Measurements from ENCODE around the gene EREG.
"Not testable (repeated sequence)": the region's sequence is repeated elsewhere in the genome, so short reads cannot be mapped to it uniquely, and the experiment has no call there.

EREG gene, protein sequence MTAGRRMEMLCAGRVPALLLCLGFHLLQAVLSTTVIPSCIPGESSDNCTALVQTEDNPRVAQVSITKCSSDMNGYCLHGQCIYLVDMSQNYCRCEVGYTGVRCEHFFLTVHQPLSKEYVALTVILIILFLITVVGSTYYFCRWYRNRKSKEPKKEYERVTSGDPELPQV

GRCh38 chr4:74364652-74365491, at the start of gene EREG:
Gene EREG, plus strand, starts transcription at chr4:74365145. Its CDS starts 164 bp downstream, at chr4:74365309.
- DNase-seq (ENCODE audit: low read depth in 2 of 2) = no peak

GRCh38 chr4:74315376-74315775, 49.6 kb upstream of the EREG start:
- DNase-seq (ENCODE audit: low read depth in 2 of 2) = no peak

- no peak for DNase-seq (ENCODE audit: low read depth in 2 of 2)
Measured at GRCh38 chr4:74316397-74316796, 48.5 kb upstream of the EREG start.

DNA sequence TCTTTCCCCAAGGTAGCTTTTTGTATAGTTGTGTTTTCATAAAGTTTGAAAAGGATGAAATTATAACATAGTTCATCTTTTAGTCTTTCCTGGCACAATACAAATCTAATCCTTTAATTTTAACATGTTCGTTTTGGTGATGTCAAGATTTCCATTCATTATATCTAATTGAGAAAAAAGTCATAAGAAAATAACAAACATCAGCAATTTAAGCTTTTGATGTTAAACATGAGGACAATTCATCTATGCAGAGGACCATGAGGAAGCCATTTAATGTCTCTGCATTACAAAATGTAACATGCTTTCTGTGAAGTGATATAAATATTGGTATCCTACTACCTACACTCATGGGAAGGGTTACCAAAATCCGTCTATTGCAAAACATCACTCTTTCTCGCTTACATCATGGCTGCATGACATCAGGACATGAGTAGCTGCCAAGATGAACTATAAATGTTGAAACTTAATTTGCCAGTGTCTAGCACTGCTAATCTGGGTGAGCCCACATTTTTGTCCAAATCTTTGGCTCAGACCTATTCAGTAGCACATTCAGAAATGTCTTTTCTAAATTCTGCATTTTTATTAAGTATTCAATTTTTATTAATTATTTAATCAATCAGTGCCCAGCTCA, 47.2 kb upstream of the EREG start:
- no peak for DNase-seq (ENCODE audit: low read depth in 2 of 2)

DNA sequence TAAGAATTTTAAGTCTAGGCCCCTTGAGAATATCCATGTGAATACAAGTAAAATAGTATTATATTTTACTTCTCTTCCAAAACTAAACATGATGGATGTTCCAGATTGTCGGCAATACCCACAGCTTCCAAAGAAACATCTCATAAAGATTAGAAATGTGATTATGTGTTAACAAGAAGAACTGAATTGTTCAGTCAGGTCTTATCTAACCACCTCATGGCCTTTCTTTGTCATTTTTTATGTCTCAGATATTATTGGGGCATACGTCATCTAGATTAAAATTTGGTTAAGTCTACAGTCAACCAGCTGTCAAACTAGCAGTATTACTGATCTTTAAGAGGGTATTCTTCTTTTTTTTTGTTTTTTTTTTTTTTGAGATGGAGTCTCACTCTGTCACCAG, 46.7 kb upstream of the EREG start:
- no peak for DNase-seq (ENCODE audit: low read depth in 2 of 2)

- no peak for DNase-seq (ENCODE audit: low read depth in 2 of 2)
Measured at GRCh38 chr4:74319470-74319869, 45.5 kb upstream of the EREG start.

DNA sequence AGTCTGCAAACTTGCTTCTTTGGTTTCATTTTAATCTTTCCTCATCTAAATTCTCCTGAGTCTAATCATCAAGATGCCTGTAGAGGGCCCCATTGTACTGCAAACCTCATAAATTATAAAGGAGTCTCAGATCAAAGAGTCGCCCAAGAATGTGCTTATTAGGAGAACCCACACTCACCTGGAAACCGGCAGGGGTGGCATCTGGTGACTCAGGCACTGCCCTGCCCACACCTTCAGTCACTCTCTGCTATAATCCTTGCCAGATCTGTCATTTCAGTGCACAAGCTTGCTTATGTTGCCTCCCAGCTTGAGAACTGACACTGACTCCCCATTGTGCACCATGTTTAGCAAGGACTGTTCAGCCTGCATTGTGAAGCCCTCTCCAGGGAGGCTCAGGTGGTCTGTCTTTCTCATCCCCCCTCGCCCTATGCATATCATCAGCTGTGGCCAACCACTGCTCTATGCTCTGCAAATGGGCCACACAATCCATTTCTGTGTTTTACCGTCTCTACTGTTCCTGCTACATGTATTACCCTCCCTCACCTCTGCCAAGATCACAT, 44.3 kb upstream of the EREG start:
- DNase-seq (ENCODE audit: low read depth in 2 of 2) = peak; percentile 14 to 21

DNA sequence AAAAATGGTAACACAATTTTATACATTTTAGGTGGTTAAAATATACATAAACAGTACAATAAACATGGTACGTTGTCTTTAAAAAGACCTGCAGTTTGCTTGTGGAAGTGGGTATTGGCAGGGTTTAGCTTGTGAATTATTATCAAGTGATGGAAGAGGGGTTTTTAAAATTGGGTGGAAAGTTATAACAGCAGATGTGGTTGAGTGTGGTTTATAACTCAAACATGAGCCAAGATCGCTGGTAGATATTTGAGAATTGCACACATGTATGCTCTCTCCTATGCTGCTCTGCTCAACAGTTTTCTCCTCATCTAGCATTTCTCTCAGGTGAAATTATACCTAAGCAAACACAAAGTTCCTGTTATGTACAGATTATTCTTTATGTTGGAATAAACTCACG, 42.6 kb upstream of the EREG start:
- DNase-seq (ENCODE audit: low read depth in 2 of 2) = no peak

- DNase-seq (ENCODE audit: low read depth in 2 of 2) = no peak
Measured at GRCh38 chr4:74323663-74324062, 41.3 kb upstream of the EREG start.

- no peak for DNase-seq (ENCODE audit: low read depth in 2 of 2)
Measured at GRCh38 chr4:74324262-74324661, 40.7 kb upstream of the EREG start.

- DNase-seq (ENCODE audit: low read depth in 2 of 2) = no peak
Measured at GRCh38 chr4:74325886-74326285, 39.1 kb upstream of the EREG start.

DNA sequence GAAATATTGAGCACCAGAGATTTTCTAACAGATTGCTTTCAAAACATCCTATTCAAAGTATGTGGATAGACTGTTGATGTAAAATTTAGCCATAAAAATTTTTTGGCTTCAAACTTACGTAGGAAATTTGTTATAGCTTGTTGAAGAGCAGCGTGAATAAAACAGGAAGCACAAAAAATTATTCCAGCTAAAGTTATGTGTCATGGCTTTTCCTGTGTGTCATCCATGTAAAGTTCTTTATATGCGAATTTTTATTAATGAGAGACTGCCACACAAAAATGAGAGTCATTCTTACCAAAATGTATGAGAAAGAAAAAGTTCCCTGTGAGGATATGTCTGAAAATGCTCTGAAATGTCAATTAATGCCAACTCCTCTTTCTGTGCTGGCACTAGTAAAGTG, 37.2 kb upstream of the EREG start:
- DNase-seq (ENCODE audit: low read depth in 2 of 2) = no peak

DNA sequence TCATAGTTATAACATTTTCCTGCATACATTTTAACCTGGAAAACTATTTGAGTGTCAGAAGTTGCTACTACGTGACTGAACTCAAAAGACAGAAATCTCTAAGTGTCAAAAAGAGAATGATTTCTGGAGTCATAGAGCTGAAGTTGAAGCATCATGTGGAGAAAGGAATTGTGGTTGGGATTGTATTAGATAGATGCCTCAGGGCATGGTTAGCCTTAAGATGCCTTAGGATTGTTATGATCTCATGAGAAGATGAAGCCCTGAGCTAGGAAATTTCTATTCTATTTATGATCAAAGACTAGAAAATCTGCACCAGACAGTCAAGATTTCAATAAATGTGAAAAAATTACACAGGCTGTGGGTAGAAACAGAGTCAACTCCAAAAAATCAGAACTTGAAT, 36.4 kb upstream of the EREG start:
- no peak for DNase-seq (ENCODE audit: low read depth in 2 of 2)

DNA sequence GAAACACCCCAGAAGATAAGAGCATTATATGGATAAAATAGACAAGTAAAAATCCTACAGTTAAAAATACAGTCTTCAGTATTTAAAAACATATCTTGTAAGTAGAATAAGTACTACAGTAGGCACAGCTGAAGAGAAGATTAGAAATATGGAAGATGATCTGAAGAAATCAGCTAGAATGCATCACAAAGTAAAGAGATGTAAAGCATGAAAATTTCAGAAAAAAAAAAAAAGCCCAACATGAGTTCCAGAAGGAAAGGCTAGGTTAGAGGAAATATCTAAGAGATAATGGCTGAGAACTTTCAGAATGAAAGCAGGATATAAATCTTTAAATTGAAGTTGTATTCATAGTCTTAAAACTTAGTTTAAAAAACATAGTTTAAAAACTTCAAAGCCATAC, 35.6 kb upstream of the EREG start:
- no peak for DNase-seq (ENCODE audit: low read depth in 2 of 2)

DNA sequence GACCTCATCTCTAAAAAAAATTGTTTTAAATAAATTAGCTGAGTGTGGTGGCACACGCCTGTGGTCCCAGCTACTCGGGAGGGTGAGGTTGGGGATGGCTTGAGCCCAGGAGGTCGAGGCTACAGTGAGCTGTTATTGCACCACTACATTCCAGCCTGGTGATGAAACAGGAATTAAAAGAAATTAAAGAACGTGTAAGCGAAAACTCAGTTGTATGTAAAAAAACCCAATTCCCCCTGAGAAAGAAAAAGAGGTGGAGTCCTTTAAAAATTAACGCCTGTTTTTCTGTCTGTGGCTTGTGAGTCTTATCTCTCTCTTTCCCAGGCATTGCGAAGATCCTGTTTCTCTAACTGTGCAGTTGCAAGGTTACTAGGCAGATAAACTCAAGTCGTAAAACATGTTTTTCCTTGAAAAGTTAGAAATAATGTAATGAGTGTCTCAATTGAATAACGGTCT, 34.6 kb upstream of the EREG start:
- no peak for DNase-seq (ENCODE audit: low read depth in 2 of 2)

- no peak for DNase-seq (ENCODE audit: low read depth in 2 of 2)
Measured at GRCh38 chr4:74331252-74331651, 33.7 kb upstream of the EREG start.

GRCh38 chr4:74331944-74332343, 33.0 kb upstream of the EREG start:
- no peak for DNase-seq (ENCODE audit: low read depth in 2 of 2)

DNA sequence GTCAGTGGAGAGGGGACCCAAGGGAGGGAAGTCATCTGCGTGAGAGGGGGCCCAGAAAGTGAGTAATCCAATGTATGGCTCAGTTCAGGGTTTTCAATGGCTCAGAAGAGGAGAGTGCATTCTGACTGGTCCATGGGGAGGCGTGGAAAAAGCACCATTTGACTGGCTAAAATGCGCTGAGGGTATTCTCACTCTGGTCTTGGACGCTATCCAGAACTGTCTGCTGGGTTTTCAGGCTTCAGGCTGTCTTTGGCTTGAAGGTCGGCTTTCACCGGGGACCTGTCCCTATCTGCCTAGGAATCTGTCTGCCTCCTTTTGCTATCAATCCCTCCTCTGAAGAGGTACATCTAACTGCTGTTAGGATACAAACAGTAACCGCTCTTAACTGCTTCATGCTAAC, 30.3 kb upstream of the EREG start:
- DNase-seq (ENCODE audit: low read depth in 2 of 2) = no peak

DNA sequence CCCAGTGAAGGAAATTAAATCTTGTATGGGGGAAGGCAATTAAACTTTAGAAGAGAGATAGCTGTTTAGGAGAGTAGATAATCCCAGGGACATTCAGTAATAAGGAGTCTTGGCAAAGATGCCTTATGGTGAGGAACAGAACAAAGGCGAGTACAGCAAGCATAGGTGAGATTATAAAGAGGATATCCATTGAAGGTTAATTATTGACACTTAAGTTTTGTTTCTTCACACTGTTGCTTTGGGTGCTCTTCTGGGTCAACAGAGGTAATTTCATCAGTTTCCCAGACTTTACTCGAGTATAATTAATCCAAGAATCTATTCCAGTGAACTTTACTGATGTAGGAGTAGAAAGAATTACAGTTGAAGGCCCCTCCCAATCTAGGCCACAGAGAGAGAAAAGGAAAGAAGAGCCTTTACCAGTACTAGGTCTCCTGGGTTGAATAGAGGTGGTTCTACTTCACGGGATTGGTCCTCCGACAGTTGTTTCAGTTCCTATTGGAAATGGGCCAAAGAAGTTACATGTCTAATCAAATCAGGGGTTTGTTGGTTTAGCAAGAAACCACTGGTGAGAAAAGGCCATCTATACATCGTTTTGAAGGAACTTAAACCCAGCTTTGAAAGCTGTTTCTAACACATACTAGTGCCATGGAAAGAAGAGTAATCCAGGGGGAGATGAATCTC, 29.5 kb upstream of the EREG start:
- DNase-seq (ENCODE audit: low read depth in 2 of 2) = no peak

DNA sequence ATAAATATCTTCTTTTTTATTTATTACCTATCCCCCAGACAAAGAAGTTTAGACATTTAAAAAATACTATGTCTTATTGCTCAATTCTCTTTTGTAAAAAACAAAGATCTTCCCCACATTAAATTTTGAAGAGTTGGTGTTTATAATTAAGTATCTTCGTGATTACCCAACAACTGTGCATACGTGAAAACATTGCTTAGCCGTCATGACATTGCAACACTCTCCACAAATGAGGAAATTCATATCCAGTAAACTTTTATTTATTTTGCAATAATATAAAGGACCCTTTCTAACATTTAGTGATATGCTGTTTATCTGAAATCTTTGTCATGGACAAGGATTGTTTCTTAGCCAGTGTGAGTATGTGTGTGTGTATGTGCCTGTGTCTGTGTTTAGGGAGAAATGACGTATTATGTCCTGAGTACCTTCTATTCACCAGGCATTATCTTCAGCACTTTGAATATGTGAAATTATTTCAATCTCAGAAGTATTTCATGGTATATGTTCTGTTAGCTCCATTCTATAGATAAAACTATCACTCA, 26.1 kb upstream of the EREG start:
- no peak for DNase-seq (ENCODE audit: low read depth in 2 of 2)

DNA sequence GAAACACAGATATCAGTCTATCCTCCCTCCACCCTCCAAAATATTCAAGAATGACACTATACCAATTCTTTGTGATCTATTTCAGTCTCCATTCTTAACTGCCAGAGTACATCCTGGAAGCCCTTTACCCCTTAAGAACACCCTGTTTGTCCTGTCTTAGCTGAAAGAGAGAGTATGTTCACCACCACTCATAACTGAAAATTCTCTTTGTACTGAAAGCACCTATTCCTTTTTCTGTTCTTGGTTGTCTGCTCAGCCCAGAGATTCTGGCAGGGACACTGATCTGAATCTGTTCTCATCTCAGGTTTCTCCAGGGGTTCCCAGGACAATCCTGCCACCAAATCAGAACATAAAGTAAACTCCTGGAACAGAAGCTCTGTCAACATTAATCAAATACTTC, 25.4 kb upstream of the EREG start:
- no peak for DNase-seq (ENCODE audit: low read depth in 2 of 2)

DNA sequence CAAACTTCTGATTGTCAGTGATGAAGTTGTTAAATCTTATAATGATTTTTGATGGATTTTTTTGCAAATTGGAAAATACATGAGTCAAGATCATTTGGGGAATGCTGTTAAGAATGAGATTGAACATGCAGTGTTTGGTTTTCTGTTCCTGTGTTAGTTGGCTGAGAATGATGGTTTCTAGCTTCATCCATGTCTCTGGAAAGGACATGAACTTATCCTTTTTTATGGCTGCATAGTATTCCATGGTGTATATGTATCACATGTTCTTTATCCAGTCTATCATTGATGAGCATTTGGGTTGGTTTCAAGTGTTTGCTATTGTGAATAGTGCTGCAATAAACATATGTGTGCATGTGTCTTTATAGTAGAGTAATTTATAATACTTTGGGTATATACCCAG, 24.5 kb upstream of the EREG start:
- DNase-seq (ENCODE audit: low read depth in 2 of 2) = not testable (repeated sequence)
